MCF 10A (cell line): Measurements from ENCODE around the gene USP6NL. TPM values are rescaled to one million over a fixed set of nuclear protein-coding genes. Genes with fewer than 3 reads are reported as not detected.

Experiments used
- BruUV-seq: library from RNA; stranded (reverse); fragments of 400-500 nt; replicated peaks from 2 replicates; lab custom pipeline; 2021; lab: Mats Ljungman, UMichigan
- CTCF ChIA-PET: fragments of 300-600 bp; sonication (Branson Sonifier 250); formaldehyde crosslinking; extraction: SDS; loops from one replicate; lab custom pipeline; 2021; ENCODE audit warnings: antibody characterized with exemption, inconsistent platforms; lab: Yijun Ruan, JAX
- POLR2A ChIA-PET: fragments of 300-600, 350-650 bp; sonication (Branson Sonifier 250); formaldehyde crosslinking; extraction: SDS; loops from one replicate; lab custom pipeline; 2020; ENCODE audit warnings: antibody characterized with exemption, inconsistent platforms; lab: Yijun Ruan, JAX
- DNase-seq: peaks from one replicate; pipeline ENCODE4 v3.0.0-alpha.2; 2018; ENCODE audit not compliant: unreplicated experiment
- H3K27ac Mint-ChIP-seq: one replicate; pipeline ENCODE4 v1.8.0; 2022; ENCODE audit warnings: mild to moderate bottlenecking, low read depth, mixed read lengths; ENCODE audit not compliant: unreplicated experiment
- H3K27me3 Mint-ChIP-seq: one replicate; pipeline ENCODE4 v1.8.0; 2022; ENCODE audit warnings: mixed read lengths; ENCODE audit not compliant: insufficient read depth, unreplicated experiment
- H3K36me3 Mint-ChIP-seq: one replicate; pipeline ENCODE4 v1.8.0; 2022; ENCODE audit warnings: mild to moderate bottlenecking, moderate library complexity, mixed read lengths; ENCODE audit not compliant: insufficient read depth, unreplicated experiment
- H3K4me1 Mint-ChIP-seq: one replicate; pipeline ENCODE4 v1.8.0; 2022; ENCODE audit warnings: mixed read lengths; ENCODE audit not compliant: insufficient read depth, unreplicated experiment
- H3K4me3 Mint-ChIP-seq: one replicate; pipeline ENCODE4 v1.8.0; 2022; ENCODE audit warnings: mild to moderate bottlenecking, moderate library complexity, mixed read lengths; ENCODE audit not compliant: unreplicated experiment
- H3K9me3 Mint-ChIP-seq: one replicate; pipeline ENCODE4 v1.8.0; 2022; ENCODE audit warnings: mixed read lengths; ENCODE audit not compliant: unreplicated experiment
- CTCF ChIP-seq: fragments of 200-600 bp; IDR thresholded peaks from one replicate; pipeline ENCODE4 v1.8.0; 2022; ENCODE audit warnings: antibody characterized with exemption, mild to moderate bottlenecking; ENCODE audit not compliant: unreplicated experiment
- intact Hi-C: fragments of 100-400 bp; cut with micrococcal nuclease; formaldehyde crosslinking; loops from 2 replicates; pipeline ENCODE4 v1.14.1; 2022
- total RNA-seq: library from RNA; stranded (reverse); gene quantifications from 2 replicates; pipeline ENCODE4 v1.2.3, GENCODE V29; 2022

Gene USP6NL
- total RNA-seq, 1 experiment from 2014 or later = 19.2 TPM

- Mint-ChIP-seq H3K4me1 (peaks cover 6% of the 10 kb centered on the region), H3K9me3 (no peaks in the 10 kb centered on the region), H3K36me3 (no peaks in the 10 kb centered on the region), H3K27ac (no peak overlapping the region), H3K27me3 (no peaks in the 10 kb centered on the region), H3K4me3 (no peak overlapping the region)
- intact Hi-C loops = no loop called here
- no peak for TF ChIP-seq CTCF
- ChIA-PET CTCF (no interaction called here), POLR2A (interaction anchor here (1.1 kb wide), 1 partner anchor 28 kb away, joined by 3 read pairs; no protein-coding TSS in a partner anchor)
- no TSS peak for BruUV-seq
- DNase-seq = no peak
Observed at GRCh38 chr10:11562888-11563287, 48.6 kb downstream of the USP6NL start.

GRCh38 chr10:11560076-11560709 is 51.3 kb downstream of the USP6NL start:
- ChIA-PET POLR2A (interaction anchor here (0.6 to 0.7 kb wide), 2 partner anchors 8 to 88 kb away, joined by 3 to 5 read pairs; no protein-coding TSS in a partner anchor), CTCF (no interaction called here)
- H3K36me3 Mint-ChIP-seq = no peaks in the 10 kb centered on the region
- DNase-seq = no peak
- no peak overlapping the region for H3K27ac Mint-ChIP-seq
- H3K4me3 Mint-ChIP-seq = no peak overlapping the region
- peaks cover 10% of the 10 kb centered on the region for H3K9me3 Mint-ChIP-seq
- no TSS peak for BruUV-seq
- no peak for TF ChIP-seq CTCF
- peaks cover 6% of the 10 kb centered on the region for H3K4me1 Mint-ChIP-seq
- H3K27me3 Mint-ChIP-seq = no peaks in the 10 kb centered on the region
- intact Hi-C loops = no loop called here

GRCh38 chr10:11557967-11558366 is 53.5 kb downstream of the USP6NL start:
- peaks cover 13% of the 10 kb centered on the region for H3K9me3 Mint-ChIP-seq
- no peaks in the 10 kb centered on the region for H3K27me3 Mint-ChIP-seq
- H3K4me1 Mint-ChIP-seq = peaks cover 9% of the 10 kb centered on the region
- no peak for DNase-seq
- BruUV-seq = no TSS peak
- H3K4me3 Mint-ChIP-seq = no peak overlapping the region
- intact Hi-C loops = no loop called here
- H3K36me3 Mint-ChIP-seq = no peaks in the 10 kb centered on the region
- no peak overlapping the region for H3K27ac Mint-ChIP-seq
- CTCF ChIA-PET = interaction anchor here (0.9 kb wide), 1 partner anchor 12 kb away, joined by 3 read pairs; no protein-coding TSS in a partner anchor
- no peak for TF ChIP-seq CTCF
- POLR2A ChIA-PET = interaction anchor here (0.9 kb wide), 2 partner anchors 10 to 25 kb away, joined by 3 read pairs; no protein-coding TSS in a partner anchor

GRCh38 chr10:11557513-11557912 is 53.9 kb downstream of the USP6NL start:
- Mint-ChIP-seq H3K4me1 (peaks cover 13% of the 10 kb centered on the region), H3K4me3 (no peak overlapping the region), H3K27me3 (no peaks in the 10 kb centered on the region), H3K36me3 (no peaks in the 10 kb centered on the region), H3K9me3 (peaks cover 13% of the 10 kb centered on the region), H3K27ac (no peak overlapping the region)
- no peak for DNase-seq
- ChIA-PET CTCF (interaction anchor here (0.6 to 0.9 kb wide), 2 partner anchors 12 to 52 kb away, joined by 3 to 4 read pairs; no protein-coding TSS in a partner anchor), POLR2A (interaction anchor here (0.7 to 0.9 kb wide), 3 partner anchors 9 to 24 kb away, joined by 3 read pairs; no protein-coding TSS in a partner anchor)
- no TSS peak for BruUV-seq
- TF ChIP-seq CTCF = no peak
- intact Hi-C loops = no loop called here
